H1 (cell line): Measurements from ENCODE around the gene FHDC1. TPM values are rescaled to one million over a fixed set of nuclear protein-coding genes. Genes with fewer than 3 reads are reported as not detected.

Experiments
- ATF3 ChIP-seq: IDR thresholded peaks from 2 replicates; pipeline ENCODE4 v1.6.1; 2011; ENCODE audit warnings: low read depth, mild to moderate bottlenecking, low read length; ENCODE audit not compliant: insufficient read depth
- CHD7 ChIP-seq: fragments of 300-600 bp; sonication (generic); IDR thresholded peaks from 2 replicates; pipeline ENCODE4 v1.7.1; 2012; ENCODE audit warnings: low read length, moderate library complexity, mild to moderate bottlenecking, inconsistent platforms; ENCODE audit not compliant: insufficient replicate concordance
- E2F6 ChIP-seq: IDR thresholded peaks from 2 replicates; pipeline ENCODE4 v1.6.1; 2012; ENCODE audit warnings: inconsistent platforms
- GABPA ChIP-seq: IDR thresholded peaks from 2 replicates; pipeline ENCODE4 v1.6.1; 2011; ENCODE audit warnings: mild to moderate bottlenecking, low read length, moderate library complexity, borderline replicate concordance; ENCODE audit not compliant: insufficient read depth
- GTF2F1 ChIP-seq: IDR thresholded peaks from 2 replicates; pipeline ENCODE4 v1.6.1; 2012; ENCODE audit warnings: low read depth, low read length, improper control_type of control experiment, borderline replicate concordance
- PHF8 ChIP-seq: fragments of 200-600 bp; sonication (generic); conservative IDR thresholded peaks from 2 replicates; pipeline ENCODE4 v1.7.1; 2012; ENCODE audit warnings: low read depth, mild to moderate bottlenecking, inconsistent platforms, low read length, moderate library complexity
- POLR2AphosphoS5 ChIP-seq: IDR thresholded peaks from 2 replicates; pipeline ENCODE4 v1.6.1; 2011; ENCODE audit warnings: low read depth, low read length
- TAF1 ChIP-seq: IDR thresholded peaks from 2 replicates; pipeline ENCODE4 v1.6.1; 2011; ENCODE audit warnings: mild to moderate bottlenecking, low read depth, low read length
- polyA plus RNA-seq, 7 experiments: library from polyadenylated mRNA; depleted of rRNA in 3 of 7; stranded (reverse) in 5 of 7; unstranded in 2 of 7; fragments of >200 nt in 5 of 7; fragments of 200-250 nt in 2 of 7; gene quantifications; 1 replicate in 5 of 7; 2 replicates in 1 of 7; 4 replicates in 1 of 7; pipeline versions ENCODE4 v1.2.1 to v1.2.3, GENCODE V29; 2011 to 2013; ENCODE audit warnings: missing spikeins in 2 of 7, mixed read lengths in 2 of 7
- total RNA-seq: library from RNA; stranded (reverse); fragmentation: NEBNext Ultra II Directional; extraction: Animal tissue kit (Norgen Biotek cat#: 25700); gene quantifications from 2 replicates; pipeline ENCODE4 v1.2.1, GENCODE V29; 2021

FHDC1 gene
- total and polyA plus RNA-seq, 2 of the 8 experiments (the other 6 are each of a cell fraction or from before 2014, with no cell fraction given): 6.4 to 28.6 TPM

- TF ChIP-seq CHD7 (no peak), GABPA (no peak), TAF1 (no peak), ATF3 (no peak), E2F6 (no peak), POLR2AphosphoS5 (no peak), GTF2F1 (no peak), PHF8 (no peak)
Measured at GRCh38 chr4:152976212-152976761, 40.2 kb downstream of the FHDC1 start (continued).
